K562 treated with DMSO at 1 percent for 4 hours (cell line): ENCODE measurements around the gene TTC39C. TPM values are rescaled to one million over a fixed set of nuclear protein-coding genes. Genes with fewer than 3 reads are reported as not detected.

Experiments
- total RNA-seq: library from RNA; unstranded; fragments of 300-600 nt; gene quantifications from 2 replicates; pipeline ENCODE4 v1.2.3, GENCODE V29; 2022; ENCODE audit not compliant: insufficient read depth

The TTC39C gene
- not detected in 2 replicates for total RNA-seq

GRCh38 chr18:24014062-24014985 lies at the start of gene TTC39C:
TSS of gene TTC39C (plus strand) at chr18:24014754. CDS start at chr18:24014872, 118 bp downstream.

GRCh38 chr18:24138789-24139616 lies 124.4 kb downstream of the TTC39C start, which contains the start of gene CABYR:
TSS of gene CABYR (plus strand) at chr18:24139062. CDS start at chr18:24143115, 4,053 bp downstream.

Other genes with a start within 250 kb of the TTC39C start
- gene CABYR, start 124.3 kb downstream of the TTC39C start, total RNA-seq = not detected in 2 replicates